Measurements from ENCODE around the gene NME7. TPM values are rescaled to one million over a fixed set of nuclear protein-coding genes. Genes with fewer than 3 reads are reported as not detected.

The NME7 gene, protein sequence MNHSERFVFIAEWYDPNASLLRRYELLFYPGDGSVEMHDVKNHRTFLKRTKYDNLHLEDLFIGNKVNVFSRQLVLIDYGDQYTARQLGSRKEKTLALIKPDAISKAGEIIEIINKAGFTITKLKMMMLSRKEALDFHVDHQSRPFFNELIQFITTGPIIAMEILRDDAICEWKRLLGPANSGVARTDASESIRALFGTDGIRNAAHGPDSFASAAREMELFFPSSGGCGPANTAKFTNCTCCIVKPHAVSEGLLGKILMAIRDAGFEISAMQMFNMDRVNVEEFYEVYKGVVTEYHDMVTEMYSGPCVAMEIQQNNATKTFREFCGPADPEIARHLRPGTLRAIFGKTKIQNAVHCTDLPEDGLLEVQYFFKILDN
- 14.9 and 18.0 TPM in 2 replicates for total RNA-seq

DNA sequence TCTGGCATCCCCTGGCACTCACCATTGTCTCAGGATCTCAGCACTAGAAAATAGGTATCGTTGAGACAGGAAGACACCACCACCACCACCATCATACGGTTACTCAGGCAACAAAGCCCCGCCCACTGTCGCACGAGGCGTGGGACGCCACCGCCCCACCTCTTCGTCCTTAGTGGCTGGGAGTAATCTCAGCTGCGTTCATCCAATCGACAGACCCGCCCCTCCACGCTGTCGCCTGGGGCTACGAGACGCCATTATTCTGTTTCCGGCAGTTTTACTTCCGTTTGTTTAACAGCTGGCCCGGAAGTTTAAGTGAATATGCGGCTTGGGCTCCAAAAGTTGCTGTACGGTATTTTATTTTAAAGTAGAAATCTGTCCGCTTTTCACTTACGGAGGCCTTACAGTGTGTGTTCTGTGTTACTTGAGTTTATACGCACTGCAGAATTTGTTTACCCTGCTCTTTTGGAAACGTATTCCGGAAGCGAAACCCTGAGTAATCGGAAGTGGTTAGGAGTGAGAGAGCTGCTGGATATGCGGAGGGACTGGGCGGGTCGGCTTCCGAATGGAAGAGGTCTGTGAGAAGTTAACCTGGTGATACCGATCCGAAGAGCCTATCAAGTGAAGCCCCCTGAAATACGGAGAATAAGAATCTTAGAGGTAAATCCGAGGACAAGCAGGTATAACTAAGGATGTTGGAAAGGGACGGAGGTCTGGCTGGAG lies at the start of gene NME7, which contains the start of gene BLZF1:
Gene NME7, minus strand, starts transcription at position 112 of the 720 bp plus-strand sequence. Its CDS starts 87 bp downstream, at position 25.
Gene BLZF1, plus strand, starts transcription at position 510 of the 720 bp plus-strand sequence. CDS start 1,328 bp downstream, outside the sequence.

DNA sequence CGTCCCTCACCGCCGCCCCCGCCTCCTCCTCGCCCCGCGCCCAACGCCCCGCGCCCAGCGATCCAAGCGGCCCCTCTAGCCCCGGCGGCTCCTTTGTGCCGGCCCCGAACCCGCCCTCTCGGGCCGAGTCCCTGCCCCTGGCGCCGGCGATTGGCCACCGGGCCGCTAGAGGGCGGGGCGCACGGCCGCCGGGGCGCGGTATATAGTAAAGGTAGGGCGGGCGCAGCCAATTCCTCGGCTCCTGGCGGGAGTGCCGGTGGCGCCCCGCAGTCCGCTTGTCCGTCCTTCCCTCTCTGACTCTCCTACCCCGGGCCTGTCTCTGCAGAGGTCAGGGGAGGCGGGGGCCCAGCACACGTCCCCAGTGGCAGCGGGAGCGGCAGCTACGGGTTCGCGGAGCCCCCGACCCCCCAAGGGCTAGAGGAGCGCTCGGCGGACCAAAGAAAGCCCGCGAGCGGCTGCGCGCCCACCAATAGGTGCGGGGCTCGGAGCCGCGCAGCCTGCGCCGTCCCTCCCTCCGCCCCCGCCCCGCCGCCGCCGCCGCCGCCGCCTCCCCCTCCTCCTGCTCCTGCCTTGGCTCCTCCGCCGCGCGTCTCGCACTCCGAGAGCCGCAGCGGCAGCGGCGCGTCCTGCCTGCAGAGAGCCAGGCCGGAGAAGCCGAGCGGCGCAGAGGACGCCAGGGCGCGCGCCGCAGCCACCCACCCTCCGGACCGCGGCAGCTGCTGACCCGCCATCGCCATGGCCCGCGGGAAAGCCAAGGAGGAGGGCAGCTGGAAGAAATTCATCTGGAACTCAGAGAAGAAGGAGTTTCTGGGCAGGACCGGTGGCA lies 261.3 kb downstream of the NME7 start, which contains the start of gene ATP1B1:
Gene ATP1B1, plus strand, starts transcription at position 596 of the 826 bp plus-strand sequence. Its CDS starts 140 bp downstream, at position 736.

Other genes with a start within 250 kb of the NME7 start
- gene BLZF1, start 398 bp upstream of the NME7 start, total RNA-seq: 10.8 and 19.2 TPM in 2 replicates
- 0.34 and 0.47 TPM in 2 replicates for gene CCDC181, start 59.7 kb upstream of the NME7 start, total RNA-seq
- gene SLC19A2, start 118.1 kb upstream of the NME7 start, total RNA-seq: 4.4 and 6.3 TPM in 2 replicates
- not detected in 2 replicates for gene F5, start 218.7 kb upstream of the NME7 start, total RNA-seq

All from bronchial smooth muscle cell (primary cell).